Liver (tissue), 9 donors: Measurements from ENCODE around the gene VEGFC. TPM values are rescaled to one million over a fixed set of nuclear protein-coding genes. Genes with fewer than 3 reads are reported as not detected.

ENCODE experiments used
- DNase-seq: peaks from one replicate; pipeline ENCODE4 v3.0.0-alpha.2; 2017; ENCODE audit warnings: low spot score
- H3K27ac ChIP-seq, 2 donors: one replicate each; pipeline ENCODE4 v1.7.0; 2013; ENCODE audit warnings: inconsistent platforms in 2 of 2, low read length in 2 of 2, control low read depth in 1 of 2, low read depth in 1 of 2, mild to moderate bottlenecking in 1 of 2
- H3K27me3 ChIP-seq, 4 donors: one replicate each; pipeline versions ENCODE4 v1.6.1 to v1.7.0; 2013; ENCODE audit warnings: low read length in 3 of 4, inconsistent platforms in 1 of 4, mild to moderate bottlenecking in 1 of 4, moderate library complexity in 1 of 4; ENCODE audit not compliant: control insufficient read depth in 4 of 4, insufficient read depth in 4 of 4
- H3K36me3 ChIP-seq, 4 donors: one replicate each; pipeline versions ENCODE4 v1.6.1 to v1.7.0; 2013; ENCODE audit warnings: low read length in 3 of 4, mild to moderate bottlenecking in 3 of 4, low read depth in 1 of 4, moderate library complexity in 1 of 4; ENCODE audit not compliant: control insufficient read depth in 4 of 4, insufficient read depth in 3 of 4
- H3K4me1 ChIP-seq, 4 donors: one replicate each; pipeline versions ENCODE4 v1.6.1 to v1.7.0; 2013; ENCODE audit warnings: low read length in 3 of 4, mild to moderate bottlenecking in 3 of 4, moderate library complexity in 1 of 4; ENCODE audit not compliant: control insufficient read depth in 4 of 4, insufficient read depth in 4 of 4
- H3K4me3 ChIP-seq, 3 donors: one replicate each; pipeline versions ENCODE4 v1.6.1 to v1.7.0; 2013; ENCODE audit warnings: low read length in 3 of 3, control low read depth in 1 of 3, low read depth in 1 of 3, mild to moderate bottlenecking in 1 of 3
- H3K9ac ChIP-seq, 2 donors: one replicate each; pipeline ENCODE4 v1.7.0; 2013; ENCODE audit warnings: low read length in 2 of 2, mild to moderate bottlenecking in 2 of 2, moderate library complexity in 2 of 2, control low read depth in 1 of 2, low read depth in 1 of 2
- H3K9me3 ChIP-seq, 4 donors: one replicate each; pipeline versions ENCODE4 v1.6.1 to v1.7.0; 2013; ENCODE audit warnings: low read length in 3 of 4; ENCODE audit not compliant: control insufficient read depth in 4 of 4
- ATF3 ChIP-seq: IDR thresholded peaks from 2 replicates; pipeline ENCODE4 v1.6.1; 2016; ENCODE audit warnings: antibody characterized with exemption
- CTCF ChIP-seq: fragments of 150-350 bp; IDR thresholded peaks from 2 replicates; pipeline ENCODE4 v1.5.1; 2017; ENCODE audit warnings: improper control_type of control experiment, low read depth, low read length; ENCODE audit not compliant: missing input control
- EGR1 ChIP-seq, 2 donors: IDR thresholded peaks; 2 replicates each; pipeline ENCODE4 v1.6.1; 2016 to 2018; ENCODE audit warnings: antibody characterized with exemption in 2 of 2, low read depth in 2 of 2
- FOXA1 ChIP-seq: IDR thresholded peaks from 2 replicates; pipeline ENCODE4 v1.6.1; 2016; ENCODE audit warnings: antibody characterized with exemption
- FOXA2 ChIP-seq: IDR thresholded peaks from 2 replicates; pipeline ENCODE4 v1.6.1; 2016; ENCODE audit warnings: antibody characterized with exemption
- GABPA ChIP-seq, 2 donors: IDR thresholded peaks in 1 of 2; conservative IDR thresholded peaks in 1 of 2; 2 replicates each; pipeline ENCODE4 v1.6.1; 2016; ENCODE audit warnings: antibody characterized with exemption in 2 of 2, mild to moderate bottlenecking in 1 of 2, moderate library complexity in 1 of 2
- HNF4A ChIP-seq, 2 donors: conservative IDR thresholded peaks; 2 replicates each; pipeline ENCODE4 v1.6.1; 2016; ENCODE audit warnings: antibody characterized with exemption in 2 of 2, mild to moderate bottlenecking in 2 of 2
- HNF4G ChIP-seq: IDR thresholded peaks from 2 replicates; pipeline ENCODE4 v1.6.1; 2016; ENCODE audit warnings: antibody characterized with exemption
- JUND ChIP-seq, 2 donors: IDR thresholded peaks; 2 replicates each; pipeline ENCODE4 v1.6.1; 2016; ENCODE audit warnings: antibody characterized with exemption in 2 of 2
- MAX ChIP-seq: IDR thresholded peaks from 2 replicates; pipeline ENCODE4 v1.6.1; 2016; ENCODE audit warnings: antibody characterized with exemption
- NR2F2 ChIP-seq: IDR thresholded peaks from 2 replicates; pipeline ENCODE4 v1.6.1; 2016; ENCODE audit warnings: antibody characterized with exemption
- RAD21 ChIP-seq, 2 donors: IDR thresholded peaks; 2 replicates each; pipeline ENCODE4 v1.6.1; 2016; ENCODE audit warnings: antibody characterized with exemption in 2 of 2, mild to moderate bottlenecking in 2 of 2
- REST ChIP-seq: IDR thresholded peaks from 2 replicates; pipeline ENCODE4 v1.6.1; 2016; ENCODE audit warnings: antibody characterized with exemption, mild to moderate bottlenecking
- RXRA ChIP-seq, 2 donors: IDR thresholded peaks; 2 replicates each; pipeline ENCODE4 v1.6.1; 2017 to 2018; ENCODE audit warnings: antibody characterized with exemption in 2 of 2, mild to moderate bottlenecking in 1 of 2
- SP1 ChIP-seq: IDR thresholded peaks from 2 replicates; pipeline ENCODE4 v1.6.1; 2018; ENCODE audit warnings: antibody characterized with exemption, mild to moderate bottlenecking
- TAF1 ChIP-seq: conservative IDR thresholded peaks from 2 replicates; pipeline ENCODE4 v1.6.1; 2016; ENCODE audit warnings: antibody characterized with exemption, mild to moderate bottlenecking
- YY1 ChIP-seq: IDR thresholded peaks from 2 replicates; pipeline ENCODE4 v1.6.1; 2016; ENCODE audit warnings: antibody characterized with exemption, mild to moderate bottlenecking
- ZBTB33 ChIP-seq: IDR thresholded peaks from 2 replicates; pipeline ENCODE4 v1.6.1; 2016; ENCODE audit warnings: antibody characterized with exemption
- WGBS: extraction: QIAGEN DNeasy Blood & Tissue Kit; methylation state at CpG from one replicate; pipeline ENCODE4 v1.1.7; 2013; 5-methylcytosine and 5-hydroxymethylcytosine counted together
- polyA plus RNA-seq, 2 donors: library from polyadenylated mRNA; stranded (reverse) in 1 of 2; unstranded in 1 of 2; fragments of 200-250 nt in 1 of 2; fragments of >200 nt in 1 of 2; fragmentation: Nextera tagmentation in 1 of 2; extraction: Ambion mirVana in 1 of 2; gene quantifications; one replicate each; pipeline versions ENCODE4 v1.2.1 to v1.2.3, GENCODE V29; 2013 to 2015
- total RNA-seq, 2 donors: library from RNA; depleted of rRNA; stranded (reverse); fragments of >200 nt; gene quantifications; one replicate each; pipeline ENCODE4 v1.2.3, GENCODE V29; 2014
- donor health status: healthy.
- donor health status: healthy.
- donor health status: healthy.
- donor health status: healthy.
- donor health status: healthy.

VEGFC gene
- total and polyA plus RNA-seq, 4 donors, result 0.32 to 1.8 (median 0.95) TPM

- WGBS, result 60% methylated on average over 4 of the region's 4 CpGs
- TF ChIP-seq FOXA2 (no peak), EGR1 (IDR thresholded peaks at IDR 0.05; ENCODE audit: low read depth in 2 of 2) (no peak), CTCF (no peak), NR2F2 (no peak), YY1 (no peak), RAD21 (IDR thresholded peaks at IDR 0.05) (no peak), JUND (IDR thresholded peaks at IDR 0.05) (no peak), MAX (no peak), ZBTB33 (no peak), FOXA1 (no peak), HNF4G (no peak), GABPA (IDR thresholded peaks at IDR 0.05 in 1 of 2, conservative IDR thresholded peaks at IDR 0.05 in 1 of 2) (no peak), ATF3 (no peak), REST (no peak), SP1 (no peak), HNF4A (conservative IDR thresholded peaks at IDR 0.05) (no peak)
- Histone ChIP-seq H3K36me3 (no peaks in the 10 kb centered on the region), H3K4me1 (peaks cover 4 to 8% (median 7%) of the 10 kb centered on the region in 4 donors), H3K27ac (peak overlapping the region in 1 of 2 donors; percentile 28), H3K4me3 (no peak overlapping the region), H3K27me3 (peaks cover 0 to 11% (median 0%) of the 10 kb centered on the region in 4 donors), H3K9ac (no peak overlapping the region), H3K9me3 (no peaks in the 10 kb centered on the region)
- DNase-seq, result no peak
Measured at GRCh38 chr4:176794151-176794550, 1.4 kb upstream of the VEGFC start.

GRCh38 chr4:176793060-176793605, 411 bp upstream of the VEGFC start:
- H3K4me3 ChIP-seq, result peak overlapping the region in 1 of 3 donors; percentile 74
- WGBS, result 9% methylated on average over 24 of the region's 24 CpGs
- no peak overlapping the region for H3K9ac ChIP-seq

More at GRCh38 chr4:176793060-176793605, 411 bp upstream of the VEGFC start:
- H3K9me3 ChIP-seq, result no peaks in the 10 kb centered on the region
- DNase-seq, result no peak
- H3K36me3 ChIP-seq, result no peaks in the 10 kb centered on the region
- H3K27me3 ChIP-seq, result peaks cover 0 to 11% (median 0%) of the 10 kb centered on the region in 4 donors
- no peak for TF ChIP-seq EGR1 (IDR thresholded peaks at IDR 0.05; ENCODE audit: low read depth in 2 of 2)
- no peak for TF ChIP-seq FOXA1
- no peak for TF ChIP-seq RXRA (IDR thresholded peaks at IDR 0.05)
- TF ChIP-seq NR2F2, result no peak
- no peak for TF ChIP-seq TAF1
- TF ChIP-seq JUND (IDR thresholded peaks at IDR 0.05), result no peak
- TF ChIP-seq ATF3, result no peak
- no peak for TF ChIP-seq REST
- no peak for TF ChIP-seq HNF4G
- peaks cover 4 to 8% (median 7%) of the 10 kb centered on the region in 4 donors for H3K4me1 ChIP-seq
- peak overlapping the region; percentile 12 to 27 for H3K27ac ChIP-seq
